NCI-H128 (cell line): ENCODE data around the gene SPG7.
"Not testable (repeated sequence)": the region's sequence is repeated elsewhere in the genome, so short reads cannot be mapped to it uniquely, and the experiment has no call there.

Source experiments
- DNase-seq: peaks from one replicate; lab custom pipeline; 2025; ENCODE audit not compliant: unreplicated experiment; lab: John Stamatoyannopoulos, UW

The SPG7 gene

DNA sequence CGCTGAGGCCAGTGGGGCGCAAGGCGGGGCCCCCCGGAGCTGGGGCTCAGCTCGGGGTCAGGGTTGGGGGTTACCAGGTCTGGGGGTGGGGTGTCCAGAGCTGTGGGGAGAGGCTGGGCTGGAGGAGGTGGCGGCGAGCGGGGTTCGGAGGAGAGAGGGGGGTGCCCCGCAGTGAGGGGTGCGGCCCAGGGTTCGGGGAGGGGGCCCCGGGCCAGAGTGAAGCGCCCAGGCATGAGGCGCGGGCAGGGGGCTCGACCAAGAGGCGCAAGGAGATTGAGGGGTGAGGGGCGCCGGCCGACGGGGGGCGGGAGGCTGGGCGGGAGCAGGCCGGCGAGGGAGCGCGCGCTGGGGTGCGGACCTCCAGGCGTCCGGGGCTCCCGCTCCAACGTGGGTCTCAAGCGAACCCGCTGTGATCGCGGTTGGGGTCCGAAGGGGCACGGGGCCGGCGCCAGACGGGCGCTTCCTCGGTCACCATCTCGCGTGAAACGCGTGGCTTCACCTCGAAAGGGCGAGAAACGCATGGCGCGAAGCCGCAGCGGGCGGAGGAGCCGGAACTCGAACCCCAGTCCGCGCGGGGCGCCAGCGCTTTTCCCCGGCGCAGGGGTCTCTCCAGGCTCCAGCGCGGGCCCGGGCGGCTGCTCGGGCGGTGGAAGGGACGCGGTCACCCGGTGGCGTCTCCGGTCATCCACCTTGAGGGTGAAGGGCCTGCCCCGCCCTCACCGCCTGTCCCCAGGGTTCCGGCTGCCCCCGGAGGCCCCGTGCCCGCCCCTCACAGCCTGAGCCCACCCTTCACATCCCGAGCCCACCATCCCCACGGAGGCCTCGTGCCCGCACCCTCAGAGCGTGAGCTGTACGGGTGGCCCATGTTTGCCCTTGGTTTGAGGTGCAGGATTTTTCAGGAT lies 68.2 kb downstream of the SPG7 start:
- no peak for DNase-seq

DNA sequence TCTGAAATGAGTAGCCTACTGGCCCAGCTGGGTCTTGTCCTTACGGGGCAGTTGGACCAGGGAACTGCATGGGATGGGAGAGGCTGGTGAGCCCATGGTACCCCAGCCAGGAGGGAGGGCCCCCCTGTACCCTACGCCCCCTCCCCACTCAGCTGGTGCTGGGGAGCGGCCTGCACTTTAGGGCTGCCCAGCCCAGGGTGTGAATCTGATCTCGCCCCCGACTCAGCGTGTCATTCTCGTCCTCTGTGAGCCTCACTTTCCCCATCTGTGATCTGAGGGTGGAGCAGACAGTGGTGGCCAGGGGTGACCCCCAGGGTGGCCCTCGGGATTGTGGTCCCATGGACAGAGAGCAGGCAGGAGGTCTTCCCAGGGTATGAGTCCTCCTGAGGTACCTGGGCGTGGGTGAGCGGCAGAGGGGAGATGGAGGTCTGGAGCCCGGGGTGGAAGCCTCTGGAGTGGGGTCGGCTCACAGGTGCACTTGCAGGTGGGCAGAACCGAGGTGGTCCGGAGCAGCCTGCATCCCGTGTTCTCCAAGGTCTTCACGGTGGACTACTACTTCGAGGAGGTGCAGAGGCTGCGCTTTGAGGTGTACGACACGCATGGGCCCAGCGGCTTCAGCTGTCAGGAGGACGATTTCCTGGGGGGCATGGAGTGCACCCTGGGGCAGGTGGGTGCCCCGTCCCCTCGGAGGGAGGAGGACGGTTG lies 69.0 kb downstream of the SPG7 start:
- DNase-seq = no peak

DNA sequence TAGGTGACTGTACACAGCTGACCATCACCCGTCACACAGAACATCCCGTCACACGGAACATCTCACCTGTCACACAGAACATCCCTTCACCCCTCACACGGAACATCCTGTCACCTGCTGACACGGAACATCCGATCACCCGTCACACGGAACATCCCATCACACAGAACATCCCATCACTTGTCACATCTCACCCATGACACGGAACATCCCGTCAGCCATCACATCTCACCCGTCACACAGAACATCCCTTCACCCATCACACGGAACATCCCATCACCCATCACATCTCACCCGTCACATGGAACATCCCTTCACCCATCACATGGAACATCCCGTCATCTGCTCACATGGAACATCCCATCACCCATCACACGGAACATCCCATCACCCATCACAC lies 71.1 kb downstream of the SPG7 start:
- DNase-seq = no peak

DNA sequence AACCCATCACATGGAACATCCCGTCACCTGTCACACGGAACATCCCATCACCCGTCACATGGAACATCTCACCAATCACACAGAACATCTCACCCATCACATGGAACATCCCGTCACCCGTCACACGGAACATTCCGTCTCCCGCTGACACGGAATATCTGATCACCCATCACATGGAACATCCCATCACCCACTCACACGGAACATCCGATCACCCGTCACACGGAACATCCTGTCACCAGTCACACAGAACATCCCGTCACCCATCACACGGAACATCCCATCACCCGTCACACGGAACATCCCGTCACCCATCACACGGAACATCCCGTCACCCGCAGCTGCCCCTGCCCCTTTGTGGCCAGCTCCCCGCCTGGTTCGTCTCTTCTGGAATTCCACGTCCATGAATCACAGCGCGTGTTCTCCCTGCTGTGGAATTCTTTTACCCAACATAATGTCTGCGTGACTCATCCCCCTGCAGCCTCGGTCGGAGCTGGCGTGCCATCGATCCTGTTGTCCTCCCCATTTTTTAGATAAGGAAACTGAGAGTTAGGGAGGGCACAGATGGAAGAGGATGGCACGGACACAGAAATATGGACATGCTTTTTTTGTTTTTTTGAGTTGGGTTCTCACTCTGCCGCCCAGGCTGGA lies 73.0 kb downstream of the SPG7 start:
- no peak for DNase-seq

DNA sequence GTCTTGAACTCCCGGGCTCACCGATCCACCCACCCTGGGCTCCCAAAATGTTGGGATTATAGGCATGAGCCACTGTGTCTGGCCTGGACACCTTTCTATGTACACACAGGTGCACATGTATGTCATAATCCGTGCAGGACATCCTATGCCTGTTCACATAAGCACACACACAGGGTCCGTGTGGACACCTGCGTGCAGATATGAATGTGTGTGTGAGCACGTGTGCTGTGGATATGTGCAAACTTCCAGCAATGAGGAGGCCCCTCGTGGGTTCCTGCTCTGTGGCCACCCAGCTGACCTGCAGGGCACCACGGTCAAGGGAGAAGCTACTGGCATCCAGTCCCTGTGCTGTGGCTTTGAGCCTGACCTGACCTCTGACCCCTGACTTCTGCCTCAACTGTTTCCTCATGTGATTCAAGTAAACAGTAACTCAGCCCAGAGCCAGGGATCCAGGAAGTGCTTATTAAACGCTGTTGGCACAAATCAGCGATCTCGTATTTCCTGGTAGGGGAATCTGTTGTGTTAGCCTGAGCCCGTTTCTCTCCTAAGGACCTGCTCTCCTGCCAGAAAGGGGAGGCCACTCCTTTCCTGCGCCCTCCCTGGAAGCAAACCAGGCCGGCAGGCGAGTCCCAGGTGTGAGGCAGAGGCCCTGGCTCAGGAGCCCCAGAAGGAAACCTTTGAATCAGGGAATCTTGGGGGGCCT lies 73.8 kb downstream of the SPG7 start:
- no peak for DNase-seq

DNA sequence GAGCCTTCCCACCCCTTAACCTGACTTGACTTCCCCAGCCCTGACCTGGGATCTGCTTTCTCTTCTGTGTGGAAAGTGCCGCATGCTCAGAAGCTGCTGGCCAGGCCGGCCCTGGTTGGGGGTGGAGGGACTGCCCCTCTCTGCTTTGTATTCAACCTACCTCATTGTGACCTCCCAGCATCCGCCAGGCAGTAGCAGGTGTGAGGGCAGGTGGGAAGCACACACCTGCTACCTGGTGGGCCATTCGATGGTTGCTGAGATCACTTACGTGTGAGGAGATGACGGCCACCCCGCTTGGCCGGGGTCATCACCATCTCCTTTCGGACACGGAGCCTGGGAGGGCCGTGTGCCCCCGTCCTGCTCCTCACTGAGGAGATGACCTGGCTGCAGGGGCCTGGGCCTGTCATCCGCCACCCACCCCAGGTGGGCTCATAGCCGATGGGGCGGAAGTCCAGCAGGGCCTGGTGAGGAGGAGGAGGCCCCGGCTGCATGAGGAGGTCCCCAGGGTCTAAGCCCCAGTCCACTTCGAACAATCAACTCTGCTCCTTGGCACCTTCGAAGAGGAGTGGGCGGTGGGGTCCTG lies 74.5 kb downstream of the SPG7 start:
- DNase-seq = no peak

DNA sequence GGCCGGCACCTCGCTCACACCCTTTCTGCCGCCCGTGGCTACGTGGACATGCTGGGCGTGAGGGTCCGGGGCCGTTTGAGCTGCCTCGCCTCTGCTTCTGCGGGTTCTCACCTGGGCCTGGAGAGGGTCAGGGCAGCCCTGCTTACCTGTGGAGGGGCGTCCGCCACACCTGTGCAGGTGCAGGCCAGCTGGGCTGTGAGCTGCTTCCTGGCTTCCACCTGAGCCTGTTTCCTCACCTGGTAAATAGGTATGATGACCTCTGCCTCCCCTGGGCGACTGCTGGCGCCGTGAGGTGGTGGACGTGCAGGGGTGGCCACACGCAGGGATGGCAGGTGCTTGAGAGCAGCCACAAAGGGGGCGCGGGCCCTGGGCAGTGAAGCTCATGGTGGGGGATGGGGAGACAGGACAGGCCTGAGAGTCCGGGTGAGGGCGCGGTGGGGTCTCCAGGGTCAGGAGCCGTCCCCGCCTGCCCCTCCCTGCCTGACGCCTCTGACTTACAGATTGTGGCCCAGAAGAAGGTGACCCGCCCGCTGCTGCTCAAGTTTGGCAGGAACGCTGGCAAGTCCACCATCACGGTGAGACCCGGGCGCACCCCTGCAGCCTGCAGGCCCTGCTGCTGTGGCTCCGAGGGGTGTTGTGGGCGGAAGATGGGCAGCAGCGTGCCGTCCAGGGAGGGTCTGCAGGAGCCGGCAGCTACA lies 75.1 kb downstream of the SPG7 start:
- no peak for DNase-seq

DNA sequence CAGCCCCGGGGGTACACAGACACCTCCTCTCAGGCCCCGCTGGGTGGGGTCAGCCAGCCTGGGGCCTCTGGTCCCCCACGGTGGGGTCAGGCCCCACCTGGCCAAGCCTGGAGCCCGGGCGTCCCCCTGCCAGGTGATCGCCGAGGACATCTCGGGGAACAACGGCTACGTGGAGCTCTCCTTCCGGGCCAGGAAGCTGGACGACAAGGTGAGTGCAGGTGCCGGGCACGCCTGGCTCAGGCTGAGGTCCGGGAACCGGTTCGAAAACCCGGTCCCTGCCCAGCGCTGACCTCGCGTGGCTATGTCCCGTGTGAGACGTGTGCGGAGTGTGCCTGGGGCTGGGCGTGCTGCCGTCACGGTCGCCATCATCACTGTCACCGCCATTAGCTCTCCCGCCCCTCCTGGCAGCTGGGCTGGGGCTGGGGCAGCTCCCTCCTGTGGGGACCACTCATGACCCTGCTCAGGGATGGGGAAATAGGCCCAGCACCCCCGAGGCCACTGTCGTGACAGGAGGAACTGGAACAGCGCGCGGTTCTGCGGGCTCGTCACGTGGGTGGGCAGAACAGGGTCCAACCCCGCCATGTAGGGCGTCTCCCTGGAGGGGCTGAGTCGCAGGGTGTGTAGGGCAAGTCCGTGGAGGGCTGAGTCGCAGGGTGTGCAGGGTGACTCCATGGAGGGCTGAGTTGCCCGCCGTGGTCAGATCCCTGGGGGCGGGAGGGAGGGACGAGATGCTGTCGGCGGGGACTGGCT lies 75.9 kb downstream of the SPG7 start:
- DNase-seq = no peak

DNA sequence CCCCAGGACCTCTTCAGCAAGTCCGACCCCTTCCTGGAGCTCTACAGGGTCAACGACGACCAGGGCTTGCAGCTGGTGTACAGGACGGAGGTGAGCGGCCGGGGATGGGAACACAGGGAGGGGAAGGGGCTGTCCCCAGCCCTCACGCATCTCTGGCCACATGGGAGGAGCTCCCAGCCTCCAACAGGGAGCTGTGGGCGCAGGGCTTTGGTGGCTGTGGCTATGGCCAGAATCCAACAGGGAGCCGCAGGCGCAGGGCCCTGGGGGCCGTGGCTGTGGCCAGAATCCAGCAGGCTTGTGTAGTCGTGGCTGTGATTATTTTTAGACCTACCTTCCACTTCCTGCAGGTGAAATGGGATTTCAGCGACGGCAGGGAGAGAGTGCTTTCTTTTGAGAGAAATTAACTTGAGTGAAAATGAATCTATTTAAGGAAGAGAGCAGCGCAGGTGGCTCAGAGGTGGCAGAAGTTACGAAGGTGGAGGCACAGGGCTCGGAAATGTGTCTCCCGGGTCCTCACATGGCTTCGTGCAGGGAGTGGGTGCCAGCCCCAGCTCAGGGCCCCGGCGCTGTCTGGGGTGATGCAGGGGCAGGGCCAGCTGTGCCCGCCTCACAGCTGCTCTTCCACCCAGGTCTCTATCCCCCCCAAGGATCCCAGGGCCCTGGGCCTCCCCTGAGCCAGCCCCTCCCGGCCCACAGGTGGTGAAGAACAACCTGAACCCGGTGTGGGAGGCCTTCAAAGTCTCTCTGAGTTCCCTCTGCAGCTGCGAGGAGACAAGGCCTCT lies 76.8 kb downstream of the SPG7 start:
- DNase-seq = no peak

DNA sequence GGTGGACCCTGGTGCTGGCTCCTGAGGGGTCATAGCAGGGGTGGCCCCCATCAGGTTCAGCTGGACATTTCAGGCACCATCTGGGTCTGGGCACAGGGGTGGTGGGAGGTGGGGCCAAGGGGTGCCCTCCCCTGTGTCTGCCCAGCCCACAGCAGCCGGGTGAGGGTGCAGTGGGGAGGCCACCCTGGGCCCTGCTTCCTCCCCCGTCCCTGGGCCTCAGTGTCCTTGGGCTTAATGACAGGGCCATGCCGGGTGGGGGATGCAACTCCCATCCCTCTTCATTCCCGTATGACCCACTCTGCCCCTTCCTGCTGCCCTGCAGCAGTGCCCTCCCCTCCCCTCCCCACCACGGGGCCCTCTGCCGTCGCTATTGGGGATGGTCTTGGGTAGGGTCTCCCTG lies 78.0 kb downstream of the SPG7 start:
- DNase-seq = no peak

DNA sequence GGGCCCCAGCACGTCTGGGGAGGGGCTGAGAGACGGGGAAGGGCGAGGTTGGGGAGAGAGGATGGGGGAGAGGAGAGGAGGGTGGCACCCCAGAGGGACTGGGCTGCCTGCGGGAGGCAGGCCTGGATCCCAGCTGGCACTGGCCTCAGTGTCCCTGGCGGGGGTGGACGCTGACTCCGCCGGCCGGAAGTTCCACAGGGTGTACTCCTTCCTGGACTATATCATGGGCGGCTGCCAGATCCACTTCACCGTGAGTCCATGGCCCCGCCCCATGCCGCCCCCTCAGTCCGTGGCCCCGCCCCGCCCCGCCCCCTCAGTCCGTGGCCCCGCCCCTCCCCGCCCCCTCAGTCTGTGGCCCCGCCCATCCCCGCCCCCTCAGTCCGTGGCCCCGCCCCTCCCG lies 78.7 kb downstream of the SPG7 start:
- no peak for DNase-seq

DNA sequence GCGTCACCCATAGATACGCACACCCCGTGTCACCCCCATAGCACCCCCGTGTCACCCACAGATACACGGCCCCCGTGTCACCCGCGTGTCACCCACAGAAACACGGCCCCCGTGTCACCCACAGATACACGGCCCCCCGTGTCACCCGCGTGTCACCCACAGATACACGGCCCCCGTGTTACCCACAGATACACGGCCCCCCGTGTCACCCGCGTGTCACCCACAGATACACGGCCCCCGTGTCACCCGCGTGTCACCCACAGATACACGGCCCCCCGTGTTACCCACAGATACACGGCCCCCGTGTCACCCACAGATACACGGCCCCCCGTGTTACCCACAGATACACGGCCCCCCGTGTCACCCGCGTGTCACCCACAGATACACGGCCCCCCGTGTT lies 79.5 kb downstream of the SPG7 start:
- not testable (repeated sequence) for DNase-seq

DNA sequence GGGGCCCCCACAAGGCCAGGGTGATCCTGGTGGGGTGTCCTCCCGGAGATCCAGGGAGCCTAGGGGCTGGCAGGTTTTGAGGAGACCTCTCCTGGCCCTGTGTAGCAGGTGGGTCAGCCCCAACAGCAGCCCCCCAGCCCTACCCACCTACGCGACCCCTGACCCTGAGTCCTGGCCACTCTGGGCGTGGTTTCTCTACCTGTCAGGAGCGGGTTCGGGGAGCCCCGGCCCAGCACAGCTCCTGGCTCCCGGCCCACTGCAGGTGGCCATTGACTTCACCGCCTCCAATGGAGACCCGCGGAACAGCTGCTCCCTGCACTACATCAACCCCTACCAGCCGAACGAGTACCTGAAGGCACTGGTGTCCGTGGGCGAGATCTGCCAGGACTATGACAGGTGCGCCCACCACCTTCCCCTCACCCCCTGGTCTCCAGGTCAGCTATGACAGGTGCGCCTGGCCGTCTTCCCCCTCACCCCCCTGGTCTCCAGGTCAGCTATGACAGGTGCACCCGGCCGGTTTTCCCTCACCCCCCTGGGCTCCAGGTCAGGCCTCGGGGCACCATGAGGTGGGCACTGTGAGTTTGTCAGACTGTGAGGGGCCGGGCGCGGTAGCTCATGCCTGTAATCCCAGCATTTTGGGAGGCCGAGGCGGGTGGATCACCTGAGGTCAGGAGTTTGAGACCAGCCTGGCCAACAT lies 80.4 kb downstream of the SPG7 start:
- no peak for DNase-seq

DNA sequence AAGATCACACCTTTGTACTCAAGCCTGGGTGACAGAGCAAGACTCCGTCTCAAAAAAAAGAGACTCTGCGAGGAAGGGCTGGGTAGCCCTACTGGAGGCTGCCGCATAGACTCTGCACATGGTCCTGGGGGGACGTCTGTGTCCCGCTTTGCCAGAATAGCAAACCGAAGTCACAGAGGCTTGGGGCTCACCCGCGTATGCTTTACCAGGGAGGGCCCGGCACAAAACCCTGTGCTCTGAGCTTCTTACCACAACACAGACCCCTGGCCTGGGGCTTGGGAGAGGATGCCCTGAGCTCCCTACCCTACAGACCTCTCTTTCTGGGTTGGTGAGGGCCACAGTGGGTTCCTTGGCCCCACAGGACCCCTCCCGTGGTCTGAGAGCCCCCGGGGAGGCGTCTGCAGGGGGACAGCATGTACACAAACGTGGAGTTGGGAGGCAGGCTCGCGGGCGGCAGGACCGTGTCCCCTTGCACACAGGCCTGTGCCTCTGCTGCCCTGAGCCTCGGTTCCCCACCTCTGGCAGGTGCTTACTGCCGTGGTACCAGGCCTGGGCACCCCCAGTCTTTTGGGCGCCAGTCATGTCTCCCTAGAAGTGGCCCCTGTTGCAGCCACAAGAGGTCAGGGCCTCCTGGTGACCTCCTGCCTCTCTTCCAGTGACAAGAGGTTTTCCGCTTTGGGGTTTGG lies 81.2 kb downstream of the SPG7 start:
- no peak for DNase-seq

DNA sequence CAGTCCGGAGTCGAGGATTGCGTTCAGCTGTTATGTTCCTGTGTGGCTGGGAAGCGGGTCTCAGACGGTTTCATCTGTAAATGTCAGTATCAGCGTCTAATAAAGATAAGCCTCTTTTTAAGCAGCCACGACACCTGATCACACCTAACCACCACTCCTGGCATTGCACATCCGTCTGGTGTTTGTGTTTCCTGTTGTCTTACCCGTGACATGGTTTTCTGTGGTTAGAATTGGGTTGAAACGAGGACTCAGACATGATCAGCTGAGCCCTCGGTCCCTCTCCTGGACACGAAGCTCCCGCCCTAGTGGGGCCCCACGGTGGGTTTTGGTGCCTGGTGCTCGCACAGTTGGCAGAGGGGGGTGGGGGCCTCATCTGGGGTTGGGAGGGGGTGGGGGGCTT lies 85.6 kb downstream of the SPG7 start:
- no peak for DNase-seq

DNA sequence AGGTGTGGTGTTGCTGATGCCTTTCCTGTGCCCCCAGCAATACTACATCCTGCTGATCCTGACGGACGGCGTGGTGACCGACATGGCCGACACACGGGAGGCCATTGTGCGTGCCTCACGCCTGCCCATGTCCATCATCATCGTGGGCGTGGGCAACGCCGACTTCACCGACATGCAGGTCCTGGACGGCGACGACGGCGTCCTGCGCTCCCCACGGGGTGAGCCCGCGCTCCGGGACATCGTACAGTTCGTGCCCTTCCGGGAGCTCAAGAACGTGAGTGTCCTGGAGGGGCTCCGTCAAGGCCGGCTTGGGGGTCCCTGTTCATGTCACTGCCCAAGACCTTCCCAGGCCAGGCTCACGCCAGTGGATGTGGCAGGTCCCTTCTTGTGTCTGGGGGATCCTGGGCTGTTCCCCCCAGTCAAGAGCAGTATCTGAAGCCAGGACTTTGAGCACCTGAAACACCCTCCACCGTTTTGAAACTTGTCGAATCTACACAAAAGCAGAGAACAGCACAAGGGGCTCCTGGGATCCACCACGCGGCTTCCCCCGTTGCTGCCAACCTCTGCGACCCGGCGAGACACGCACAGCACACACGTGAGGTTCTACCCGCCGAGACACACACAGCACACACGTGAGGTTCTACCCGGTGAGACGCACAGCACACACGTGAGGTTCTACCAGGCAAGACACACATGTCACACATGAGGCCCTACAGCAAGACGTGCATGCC lies 87.3 kb downstream of the SPG7 start:
- no peak for DNase-seq

DNA sequence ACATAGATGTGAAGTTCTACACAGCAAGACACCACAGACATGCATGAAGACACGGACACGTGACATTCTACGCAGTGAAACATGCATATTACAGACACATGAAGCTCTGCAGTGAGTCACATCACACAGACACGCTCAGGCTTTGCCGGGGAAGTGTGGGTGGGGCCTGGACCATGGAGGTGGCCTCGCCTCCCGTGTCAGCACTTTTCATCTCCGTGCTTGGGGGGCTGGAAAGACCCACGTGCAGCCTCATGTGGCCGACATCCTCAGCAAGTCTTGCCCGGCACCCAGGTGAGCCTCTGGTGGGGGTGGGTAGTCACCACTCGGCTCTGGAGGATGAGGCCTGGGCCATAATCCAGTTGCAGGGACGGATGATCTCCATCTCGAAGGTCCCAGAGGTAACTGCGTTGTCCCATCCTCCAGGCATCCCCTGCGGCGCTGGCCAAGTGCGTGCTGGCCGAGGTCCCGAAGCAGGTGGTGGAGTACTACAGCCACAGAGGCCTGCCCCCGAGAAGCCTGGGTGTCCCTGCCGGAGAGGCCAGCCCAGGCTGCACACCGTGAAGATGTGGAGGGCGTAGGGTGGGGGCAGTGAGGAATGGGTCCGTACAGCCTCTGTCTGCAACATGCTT lies 88.0 kb downstream of the SPG7 start:
- no peak for DNase-seq
